ENCODE results near the gene EFNA1. TPM values are rescaled to one million over a fixed set of nuclear protein-coding genes. Genes with fewer than 3 reads are reported as not detected.
A peak's percentile ranks its signal among the peaks of the same experiment; 100 is the strongest.

The EFNA1 gene
- 100 to 1,000 TPM in 3 of 4 donors, 10 to 100 TPM in 1; 50.6 to 166 (median 145) TPM for polyA plus RNA-seq
- long read RNA-seq, donor 1, result 0 reads
- long read RNA-seq, donor 2, transcript EFNA1-202 (5 exons, 1,926 nt), result major isoform, 12 of 12 reads
- long read RNA-seq, donor 2, partial matches to known transcripts, result 0 of 12 reads
- long read RNA-seq, donor 2, other reads (novel, unspliced or antisense), result 0 of 12 reads
- long read RNA-seq, donor 3, transcript EFNA1-202 (5 exons, 1,926 nt), result major isoform, 13 of 21 reads
- long read RNA-seq, donor 3, partial matches to known transcripts, result 6 of 21 reads
- long read RNA-seq, donor 3, other reads (novel, unspliced or antisense), result 0 of 21 reads
- long read RNA-seq, donor 4, partial matches to known transcripts, result 0 of 2 reads
- long read RNA-seq, donor 4, other reads (novel, unspliced or antisense), result 0 of 2 reads
- long read RNA-seq, donor 5, transcript EFNA1-202 (5 exons, 1,926 nt), result major isoform, 7 of 31 reads
- long read RNA-seq, donor 5, partial matches to known transcripts, result 0 of 31 reads
- long read RNA-seq, donor 5, other reads (novel, unspliced or antisense), result 24 of 31 reads
- long read RNA-seq, donor 6, transcript EFNA1-202 (5 exons, 1,926 nt), result major isoform, 63 of 68 reads
- long read RNA-seq, donor 6, partial matches to known transcripts, result 0 of 68 reads
- long read RNA-seq, donor 6, other reads (novel, unspliced or antisense), result 0 of 68 reads
- long read RNA-seq, donor 7, result 0 reads
- long read RNA-seq, donor 8, partial matches to known transcripts, result 0 of 1 reads
- long read RNA-seq, donor 8, other reads (novel, unspliced or antisense), result 0 of 1 reads
- long read RNA-seq, donor 9, transcript EFNA1-202 (5 exons, 1,926 nt), result major isoform, 11 of 13 reads
- long read RNA-seq, donor 9, partial matches to known transcripts, result 0 of 13 reads
- long read RNA-seq, donor 9, other reads (novel, unspliced or antisense), result 0 of 13 reads
- long read RNA-seq, donor 10, transcript EFNA1-202 (5 exons, 1,926 nt), result major isoform, 34 of 114 reads
- long read RNA-seq, donor 10, transcript EFNA1-201 (4 exons, 1,444 nt), result minor isoform, 5 of 114 reads
- long read RNA-seq, donor 10, partial matches to known transcripts, result 62 of 114 reads
- long read RNA-seq, donor 10, other reads (novel, unspliced or antisense), result 11 of 114 reads

GRCh38 chr1:155127105-155127966, at the start of gene EFNA1:
TSS of gene EFNA1 (plus strand) at chr1:155127876. CDS start at chr1:155127978, 102 bp downstream.
- peaks cover 0 to 6% (median 0%) of the 10 kb centered on the region in 3 donors for H3K27me3 ChIP-seq (ENCODE audit: control insufficient read depth in 3 of 3, insufficient read depth in 3 of 3, low read length in 3 of 3)
- no peaks in the 10 kb centered on the region for H3K9me3 ChIP-seq (ENCODE audit: control insufficient read depth in 2 of 2, insufficient read depth in 1 of 2, low read depth in 1 of 2, low read length in 1 of 2)
- H3K4me1 ChIP-seq (ENCODE audit: control insufficient read depth in 3 of 3, insufficient read depth in 2 of 3, low read depth in 1 of 3, low read length in 2 of 3), result peaks cover 0 to 53% (median 6%) of the 10 kb centered on the region in 3 donors
- WGBS, 3 donors, result 0 to 1% (median 0%) methylated on average over 51 to 76 of the region's 76 CpGs
- DNase-seq (peak; percentile 91 to 95), FAIRE-seq (no peak)
- H3K27ac ChIP-seq (ENCODE audit: low read depth in 1 of 3, low read length in 2 of 3), result peak within 1 kb of the TSS; percentile 89 to 100 (median 96)
- H3K4me3 ChIP-seq (ENCODE audit: low read depth in 1 of 3, low read length in 3 of 3), result peak within 1 kb of the TSS; percentile 60 to 93 (median 85)
- peaks cover 0 to 26% (median 3%) of the 10 kb centered on the region in 3 donors for H3K36me3 ChIP-seq (ENCODE audit: control insufficient read depth in 3 of 3, insufficient read depth in 2 of 3, low read depth in 1 of 3, low read length in 3 of 3)

GRCh38 chr1:155078469-155079209, 49.0 kb upstream of the EFNA1 start, which contains the start of gene EFNA3:
TSS of gene EFNA3 (plus strand) at chr1:155078837. CDS start at chr1:155078942, 105 bp downstream.
- Histone ChIP-seq H3K27me3 (ENCODE audit: control insufficient read depth in 3 of 3, insufficient read depth in 3 of 3, low read length in 3 of 3) (peaks cover 0 to 47% (median 24%) of the 10 kb centered on the region in 3 donors), H3K36me3 (ENCODE audit: control insufficient read depth in 3 of 3, insufficient read depth in 2 of 3, low read depth in 1 of 3, low read length in 3 of 3) (no peaks in the 10 kb centered on the region), H3K4me3 (ENCODE audit: low read depth in 1 of 3, low read length in 3 of 3) (peak within 1 kb of the TSS; percentile 16 to 56 (median 49)), H3K9me3 (ENCODE audit: control insufficient read depth in 2 of 2, insufficient read depth in 1 of 2, low read depth in 1 of 2, low read length in 1 of 2) (no peaks in the 10 kb centered on the region), H3K4me1 (ENCODE audit: control insufficient read depth in 3 of 3, insufficient read depth in 2 of 3, low read depth in 1 of 3, low read length in 2 of 3) (peaks cover 5 to 61% (median 11%) of the 10 kb centered on the region in 3 donors), H3K27ac (ENCODE audit: low read depth in 1 of 3, low read length in 2 of 3) (no peak within 1 kb of the TSS)
- 1 to 2% (median 1%) methylated on average over 23 to 59 of the region's 59 CpGs for WGBS, 3 donors
- DNase-seq, result peak; percentile 60 to 85
- no peak for FAIRE-seq

DNA sequence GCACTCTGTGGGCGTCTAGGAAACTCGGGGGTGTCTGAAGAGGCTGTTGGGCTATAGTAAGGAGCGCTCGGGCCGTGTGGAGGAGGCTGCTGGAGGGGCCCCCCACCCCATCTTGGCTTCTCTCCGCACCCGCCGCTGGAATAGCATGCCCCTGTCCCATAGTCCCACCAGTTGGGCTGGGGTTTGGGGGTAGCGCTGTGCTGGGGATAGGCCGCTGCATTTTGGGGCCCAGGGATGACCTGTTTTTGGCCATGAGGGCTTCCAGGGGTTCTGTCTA, 48.5 kb upstream of the EFNA1 start:
- Histone ChIP-seq H3K36me3 (ENCODE audit: control insufficient read depth in 3 of 3, insufficient read depth in 2 of 3, low read depth in 1 of 3, low read length in 3 of 3) (no peaks in the 10 kb centered on the region), H3K9me3 (ENCODE audit: control insufficient read depth in 2 of 2, insufficient read depth in 1 of 2, low read depth in 1 of 2, low read length in 1 of 2) (no peaks in the 10 kb centered on the region), H3K4me3 (ENCODE audit: low read depth in 1 of 3, low read length in 3 of 3) (peak overlapping the region; percentile 16 to 56 (median 49)), H3K27me3 (ENCODE audit: control insufficient read depth in 3 of 3, insufficient read depth in 3 of 3, low read length in 3 of 3) (peaks cover 0 to 51% (median 24%) of the 10 kb centered on the region in 3 donors), H3K27ac (ENCODE audit: low read depth in 1 of 3, low read length in 2 of 3) (no peak overlapping the region), H3K4me1 (ENCODE audit: control insufficient read depth in 3 of 3, insufficient read depth in 2 of 3, low read depth in 1 of 3, low read length in 2 of 3) (peaks cover 5 to 66% (median 11%) of the 10 kb centered on the region in 3 donors)
- WGBS, 3 donors, result 2 to 5% (median 2%) methylated on average over 7 to 10 of the region's 10 CpGs
- DNase-seq (no peak), FAIRE-seq (no peak)

DNA sequence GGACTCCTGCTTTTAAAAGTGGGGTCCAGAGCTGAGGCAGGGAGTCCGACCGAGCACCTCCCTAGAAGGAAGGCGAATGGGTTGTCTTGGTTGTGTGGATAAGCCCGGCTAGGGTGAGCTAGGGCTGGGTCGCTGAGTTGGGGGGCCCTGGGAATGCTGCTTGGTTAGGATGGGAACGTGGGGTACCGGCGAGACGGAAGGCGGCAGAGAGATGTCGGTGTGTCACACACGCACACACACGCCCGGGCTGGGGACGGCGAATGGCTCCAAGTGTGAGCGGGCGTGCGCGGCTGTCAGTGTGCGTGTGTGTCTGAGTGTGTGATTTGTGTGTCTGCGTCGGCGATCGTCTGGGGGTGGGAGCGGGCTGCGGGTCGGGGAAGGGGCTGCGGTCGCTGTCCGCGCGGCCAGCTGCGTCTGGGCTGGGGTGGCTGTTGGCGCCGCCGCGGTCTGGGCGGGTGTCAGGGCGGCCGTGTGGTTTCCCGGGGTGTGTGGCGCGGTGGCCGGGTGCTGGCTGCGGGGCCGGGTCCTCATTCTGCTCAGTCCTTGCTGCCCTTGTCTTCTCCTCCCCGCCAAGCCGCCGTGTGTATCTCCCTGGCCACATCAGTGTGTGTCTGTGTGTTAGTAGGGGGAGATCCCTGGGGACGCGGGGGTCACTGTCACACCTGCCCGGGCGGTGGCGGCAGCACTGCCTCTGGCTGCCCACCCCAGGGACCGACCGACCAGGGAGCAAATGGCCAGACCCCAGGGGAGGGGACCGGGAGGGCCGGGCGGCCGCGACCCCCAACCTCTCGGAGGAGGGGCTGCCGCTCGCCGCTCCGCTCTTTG, 48.0 kb upstream of the EFNA1 start:
- FAIRE-seq, result no peak
- H3K4me3 ChIP-seq (ENCODE audit: low read depth in 1 of 3, low read length in 3 of 3), result peak overlapping the region; percentile 16 to 56 (median 49)

GRCh38 chr1:155080312-155081228, 47.1 kb upstream of the EFNA1 start:
- FAIRE-seq, result no peak
- peaks cover 5 to 74% (median 11%) of the 10 kb centered on the region in 3 donors for H3K4me1 ChIP-seq (ENCODE audit: control insufficient read depth in 3 of 3, insufficient read depth in 2 of 3, low read depth in 1 of 3, low read length in 2 of 3)
- WGBS, 3 donors, result 1% methylated on average over 45 to 71 of the region's 71 CpGs

More for the DNA sequence above, 48.0 kb upstream of the EFNA1 start:
- no peaks in the 10 kb centered on the region for H3K36me3 ChIP-seq (ENCODE audit: control insufficient read depth in 3 of 3, insufficient read depth in 2 of 3, low read depth in 1 of 3, low read length in 3 of 3)
- whole genome bisulfite sequencing, 3 donors, result 1 to 4% (median 1%) methylated on average over 41 to 67 of the region's 67 CpGs
- no peaks in the 10 kb centered on the region for H3K9me3 ChIP-seq (ENCODE audit: control insufficient read depth in 2 of 2, insufficient read depth in 1 of 2, low read depth in 1 of 2, low read length in 1 of 2)
- H3K27ac ChIP-seq (ENCODE audit: low read depth in 1 of 3, low read length in 2 of 3), result peak overlapping the region in 1 of 3 donors; percentile 20
- H3K4me1 ChIP-seq (ENCODE audit: control insufficient read depth in 3 of 3, insufficient read depth in 2 of 3, low read depth in 1 of 3, low read length in 2 of 3), result peaks cover 5 to 71% (median 11%) of the 10 kb centered on the region in 3 donors
- peak in 1 of 2 donors; percentile 55 for DNase-seq
- peaks cover 0 to 53% (median 24%) of the 10 kb centered on the region in 3 donors for H3K27me3 ChIP-seq (ENCODE audit: control insufficient read depth in 3 of 3, insufficient read depth in 3 of 3, low read length in 3 of 3)

More at GRCh38 chr1:155080312-155081228, 47.1 kb upstream of the EFNA1 start:
- peak; percentile 27 to 80 for DNase-seq
- Histone ChIP-seq H3K9me3 (ENCODE audit: control insufficient read depth in 2 of 2, insufficient read depth in 1 of 2, low read depth in 1 of 2, low read length in 1 of 2) (no peaks in the 10 kb centered on the region), H3K4me3 (ENCODE audit: low read depth in 1 of 3, low read length in 3 of 3) (peak overlapping the region in 2 of 3 donors; percentile 49 to 56), H3K36me3 (ENCODE audit: control insufficient read depth in 3 of 3, insufficient read depth in 2 of 3, low read depth in 1 of 3, low read length in 3 of 3) (no peaks in the 10 kb centered on the region), H3K27me3 (ENCODE audit: control insufficient read depth in 3 of 3, insufficient read depth in 3 of 3, low read length in 3 of 3) (peaks cover 0 to 53% (median 24%) of the 10 kb centered on the region in 3 donors), H3K27ac (ENCODE audit: low read depth in 1 of 3, low read length in 2 of 3) (peak overlapping the region in 1 of 3 donors; percentile 20)
